Mucosa of rectum (tissue), 2 donors: ENCODE data around the gene TMEM116.
"Not testable (repeated sequence)": the region's sequence is repeated elsewhere in the genome, so short reads cannot be mapped to it uniquely, and the experiment has no call there.

Experiments used
- H3K27ac ChIP-seq, 2 donors: one replicate each; pipeline ENCODE4 v1.7.0; 2013; ENCODE audit warnings: inconsistent platforms in 2 of 2, low read depth in 2 of 2, low read length in 2 of 2
- H3K27me3 ChIP-seq, 2 donors: one replicate each; pipeline ENCODE4 v1.7.0; 2013; ENCODE audit warnings: low read length in 2 of 2; ENCODE audit not compliant: control insufficient read depth in 2 of 2, insufficient read depth in 2 of 2
- H3K36me3 ChIP-seq, 2 donors: one replicate each; pipeline ENCODE4 v1.7.0; 2013; ENCODE audit warnings: low read length in 2 of 2; ENCODE audit not compliant: control insufficient read depth in 2 of 2, insufficient read depth in 2 of 2
- H3K4me1 ChIP-seq, 2 donors: one replicate each; pipeline ENCODE4 v1.7.0; 2013; ENCODE audit warnings: low read length in 2 of 2, mild to moderate bottlenecking in 1 of 2; ENCODE audit not compliant: control insufficient read depth in 2 of 2, insufficient read depth in 2 of 2
- H3K4me3 ChIP-seq, 2 donors: one replicate each; pipeline ENCODE4 v1.7.0; 2013; ENCODE audit warnings: low read length in 2 of 2
- H3K9ac ChIP-seq, 2 donors: one replicate each; pipeline ENCODE4 v1.7.0; 2013; ENCODE audit warnings: low read length in 2 of 2, low read depth in 1 of 2, mild to moderate bottlenecking in 1 of 2
- H3K9me3 ChIP-seq, 2 donors: one replicate each; pipeline ENCODE4 v1.7.0; 2013; ENCODE audit warnings: low read length in 2 of 2; ENCODE audit not compliant: control insufficient read depth in 2 of 2
- donor health status: healthy.
- donor health status: Normal muscosa, but diverticular disease.

Gene TMEM116

DNA sequence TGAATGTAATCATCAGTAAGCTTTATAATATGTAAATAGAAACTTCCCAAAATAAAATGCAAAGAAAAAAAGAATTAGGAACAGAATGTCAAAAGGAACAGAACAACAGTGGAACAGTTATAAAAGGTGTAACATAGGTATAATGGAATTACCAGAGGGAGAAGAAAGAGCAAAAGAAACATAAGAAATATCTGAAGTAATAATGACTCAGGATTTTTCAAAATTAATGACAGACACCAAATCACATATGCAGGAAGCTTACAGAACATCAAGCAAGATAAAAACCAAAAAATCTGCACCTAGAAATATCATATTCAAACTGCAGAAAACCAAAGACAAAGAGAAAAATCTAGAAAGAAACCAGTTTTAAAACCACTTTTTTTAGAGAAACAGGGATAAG is 36.1 kb downstream of the TMEM116 start:
- H3K27me3 ChIP-seq: no peaks in the 10 kb centered on the region
- no peaks in the 10 kb centered on the region for H3K36me3 ChIP-seq
- no peaks in the 10 kb centered on the region for H3K4me1 ChIP-seq
- H3K9ac ChIP-seq: no peak overlapping the region
- H3K27ac ChIP-seq: no peak overlapping the region
- no peak overlapping the region for H3K4me3 ChIP-seq
- H3K9me3 ChIP-seq: no peaks in the 10 kb centered on the region

- Histone ChIP-seq H3K27me3 (no peaks in the 10 kb centered on the region), H3K36me3 (no peaks in the 10 kb centered on the region), H3K9me3 (no peaks in the 10 kb centered on the region), H3K9ac (no peak overlapping the region), H3K4me3 (no peak overlapping the region), H3K4me1 (no peaks in the 10 kb centered on the region), H3K27ac (no peak overlapping the region)
These were observed 36.7 kb downstream of the TMEM116 start for GRCh38 chr12:111976291-111976690.

DNA sequence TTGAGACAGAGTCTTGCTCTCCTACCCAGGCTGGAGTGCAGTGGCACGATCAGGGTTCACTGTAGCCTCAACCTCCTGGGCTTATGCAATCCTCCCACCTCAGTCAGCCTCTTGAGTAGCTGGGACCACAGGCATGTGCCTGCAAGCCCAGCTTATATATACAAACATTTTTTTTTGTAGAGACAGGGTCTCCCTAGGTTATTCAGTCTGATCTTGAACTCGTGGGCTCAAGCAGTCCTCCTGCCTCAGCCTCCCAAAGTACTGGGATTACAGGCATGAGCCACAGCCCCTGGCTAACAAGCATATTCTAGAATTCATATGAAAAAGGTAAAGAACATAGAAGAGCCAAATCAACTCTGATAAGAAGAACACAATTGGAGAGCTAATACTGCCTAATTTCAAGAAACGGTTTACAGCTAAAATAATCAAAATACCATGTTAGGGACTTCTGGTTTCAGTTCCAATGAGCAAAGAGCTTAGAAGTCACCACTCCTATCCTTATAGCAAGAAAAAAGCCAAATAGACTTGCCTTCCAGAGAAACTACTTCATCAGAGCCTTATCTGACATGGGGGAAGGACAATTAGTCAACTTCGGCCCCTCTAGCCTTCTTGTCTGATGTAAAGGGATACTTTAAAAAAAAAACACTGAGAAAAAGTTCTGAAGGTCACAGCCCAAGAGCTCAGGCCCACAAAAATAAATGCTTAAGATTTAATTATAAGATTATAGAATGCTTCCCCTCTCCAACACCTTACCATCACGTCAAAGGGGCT is 37.6 kb downstream of the TMEM116 start:
- Histone ChIP-seq H3K9ac (no peak overlapping the region), H3K4me1 (no peaks in the 10 kb centered on the region), H3K27ac (no peak overlapping the region), H3K9me3 (no peaks in the 10 kb centered on the region), H3K36me3 (no peaks in the 10 kb centered on the region), H3K27me3 (no peaks in the 10 kb centered on the region), H3K4me3 (no peak overlapping the region)

GRCh38 chr12:111971800-111972199 is 41.2 kb downstream of the TMEM116 start:
- Histone ChIP-seq H3K4me3 (no peak overlapping the region), H3K27me3 (no peaks in the 10 kb centered on the region), H3K9me3 (no peaks in the 10 kb centered on the region), H3K27ac (no peak overlapping the region), H3K36me3 (no peaks in the 10 kb centered on the region), H3K9ac (no peak overlapping the region), H3K4me1 (no peaks in the 10 kb centered on the region)

- Histone ChIP-seq H3K9me3 (no peaks in the 10 kb centered on the region), H3K27ac (no peak overlapping the region), H3K4me3 (no peak overlapping the region), H3K36me3 (no peaks in the 10 kb centered on the region), H3K4me1 (no peaks in the 10 kb centered on the region), H3K9ac (no peak overlapping the region), H3K27me3 (no peaks in the 10 kb centered on the region)
These were observed 48.0 kb downstream of the TMEM116 start for GRCh38 chr12:111964935-111965334.

DNA sequence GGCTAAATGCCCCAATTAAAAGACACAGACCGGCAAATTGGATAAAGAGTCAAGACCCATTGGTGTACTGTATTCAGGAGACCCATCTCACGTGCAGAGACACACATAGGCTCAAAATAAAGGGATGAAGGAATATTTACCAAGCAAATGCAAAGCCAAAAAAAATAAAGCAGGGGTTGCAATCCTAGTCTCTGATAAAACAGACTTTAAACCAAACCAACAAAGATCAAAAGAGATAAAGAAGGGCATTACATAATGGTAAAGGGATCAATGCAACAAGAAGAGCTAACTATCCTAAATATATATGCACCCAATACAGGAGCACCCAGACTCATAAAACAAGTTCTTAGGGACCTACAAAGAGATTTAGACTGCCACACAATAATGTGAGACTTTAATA is 53.4 kb downstream of the TMEM116 start:
- not testable (repeated sequence) for H3K9ac ChIP-seq, H3K9me3 ChIP-seq, H3K36me3 ChIP-seq, H3K27me3 ChIP-seq, H3K4me1 ChIP-seq, H3K27ac ChIP-seq, H3K4me3 ChIP-seq

DNA sequence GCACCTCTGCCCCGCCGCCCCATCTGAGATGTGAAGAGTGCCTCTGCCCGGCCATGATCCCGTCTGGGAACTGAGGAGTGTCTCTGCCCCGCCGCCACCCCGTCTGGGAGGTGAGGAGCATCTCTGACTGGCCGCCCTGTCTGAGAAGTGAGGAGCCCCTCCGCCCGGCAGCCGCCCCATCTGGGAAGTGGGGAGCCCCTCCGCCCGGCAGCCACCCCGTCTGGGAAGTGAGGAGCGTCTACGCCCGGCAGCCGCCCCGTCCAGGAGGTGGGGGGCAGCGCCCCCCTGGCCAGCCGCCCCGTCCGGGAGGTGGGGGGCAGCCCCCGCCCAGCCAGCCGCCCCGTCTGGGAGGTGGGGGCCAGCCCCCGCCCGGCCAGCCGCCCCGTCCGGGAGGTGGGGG is 55.7 kb downstream of the TMEM116 start:
- H3K27ac ChIP-seq, H3K27me3 ChIP-seq, H3K9me3 ChIP-seq, H3K9ac ChIP-seq, H3K4me3 ChIP-seq, H3K4me1 ChIP-seq, H3K36me3 ChIP-seq: not testable (repeated sequence)

DNA sequence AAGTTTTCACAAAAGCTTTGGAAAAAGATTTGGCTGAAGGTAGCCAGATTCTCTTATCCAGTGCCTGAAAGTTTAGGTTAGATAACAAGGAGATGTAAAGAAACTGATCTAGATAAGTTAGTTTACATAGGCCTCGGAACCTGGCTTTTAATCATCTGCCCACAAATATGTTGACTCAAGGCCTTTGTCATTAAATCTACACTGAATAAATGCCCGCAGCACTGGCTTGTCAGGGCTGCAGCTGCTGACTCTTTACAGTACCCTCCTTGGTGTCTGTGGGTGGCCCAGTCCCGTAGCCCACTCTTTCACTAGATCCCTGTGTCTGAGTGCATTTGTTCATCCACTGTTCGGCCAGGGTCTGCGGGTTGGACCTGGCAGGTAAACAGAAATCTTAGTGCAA is 58.0 kb downstream of the TMEM116 start:
- Histone ChIP-seq H3K27me3 (no peaks in the 10 kb centered on the region), H3K9ac (no peak overlapping the region), H3K4me1 (no peaks in the 10 kb centered on the region), H3K9me3 (no peaks in the 10 kb centered on the region), H3K4me3 (no peak overlapping the region), H3K36me3 (no peaks in the 10 kb centered on the region), H3K27ac (no peak overlapping the region)

DNA sequence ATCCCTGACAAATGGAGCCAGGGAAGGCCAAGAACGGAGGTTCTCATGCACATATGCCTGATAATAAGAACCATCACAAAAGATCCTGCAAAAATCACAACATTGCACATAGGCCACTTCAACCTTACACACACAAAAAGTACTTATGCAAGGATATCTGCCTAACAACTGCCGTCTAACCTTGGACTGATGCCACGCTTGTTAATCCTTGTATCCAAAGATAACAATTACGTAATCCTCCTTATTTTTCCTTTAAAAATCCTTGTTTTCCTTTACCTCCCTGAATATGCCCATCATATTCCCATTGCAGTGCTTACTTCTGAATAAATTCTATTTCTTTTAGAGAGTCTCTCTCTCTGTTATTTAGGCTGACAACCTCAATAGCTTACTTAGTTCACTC is 59.5 kb downstream of the TMEM116 start:
- Histone ChIP-seq H3K4me1 (no peaks in the 10 kb centered on the region), H3K27me3 (no peaks in the 10 kb centered on the region), H3K9ac (no peak overlapping the region), H3K36me3 (no peaks in the 10 kb centered on the region), H3K4me3 (no peak overlapping the region), H3K9me3 (no peaks in the 10 kb centered on the region), H3K27ac (no peak overlapping the region)

DNA sequence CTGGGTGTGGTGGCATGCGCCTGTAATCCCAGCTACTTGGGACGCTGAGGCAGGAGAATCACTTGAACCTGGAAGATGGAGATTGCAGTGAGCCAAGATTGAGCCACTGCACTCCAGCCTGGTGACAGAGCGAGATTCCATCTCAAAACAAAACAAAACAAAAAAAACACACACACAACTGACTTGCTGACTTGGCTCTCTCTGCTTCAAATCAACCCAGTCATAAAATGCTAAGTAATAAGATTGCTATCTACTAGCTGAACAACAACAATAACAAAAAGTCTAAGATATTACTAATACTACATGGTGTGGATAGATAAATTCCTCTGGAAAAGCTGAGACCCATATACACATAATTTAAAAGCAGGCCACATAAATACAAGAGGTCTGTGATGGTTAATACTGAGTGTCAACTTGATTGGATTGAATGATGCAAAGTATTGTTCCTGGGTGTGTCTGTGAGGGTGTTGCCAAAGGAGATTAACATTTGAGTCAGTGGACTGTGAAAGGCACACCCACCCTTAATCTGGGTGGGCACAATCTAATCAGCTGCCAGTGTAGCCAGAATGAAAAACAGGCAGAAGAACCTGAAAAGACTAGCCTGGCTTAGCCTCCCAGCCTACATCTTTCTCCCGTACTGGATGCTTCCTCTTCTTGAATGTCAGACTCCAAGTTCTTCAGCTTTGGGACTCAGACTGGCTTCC is 60.7 kb downstream of the TMEM116 start:
- H3K27me3 ChIP-seq, H3K9me3 ChIP-seq, H3K36me3 ChIP-seq, H3K4me1 ChIP-seq, H3K4me3 ChIP-seq, H3K9ac ChIP-seq, H3K27ac ChIP-seq: not testable (repeated sequence)
